Osteoblast (primary cell): ENCODE data around the gene TREH. TPM values are rescaled to one million over a fixed set of nuclear protein-coding genes. Genes with fewer than 3 reads are reported as not detected.

Experiments used
- DNase-seq: peaks from one replicate; pipeline ENCODE4 v3.0.0; 2011; ENCODE audit warnings: low spot score, mixed read lengths; ENCODE audit not compliant: insufficient read length; ENCODE audit errors: missing footprints
- H2AFZ ChIP-seq: 2 replicates; pipeline ENCODE4 v1.6.0; 2011; ENCODE audit warnings: mild to moderate bottlenecking, low read length
- H3K27ac ChIP-seq: 2 replicates; pipeline ENCODE4 v1.5.1; 2011; ENCODE audit warnings: mild to moderate bottlenecking, low read depth, low read length, moderate library complexity
- H3K27me3 ChIP-seq: 2 replicates; pipeline ENCODE4 v1.6.0; 2012; ENCODE audit warnings: mild to moderate bottlenecking, control low read depth, inconsistent platforms, low read length, moderate library complexity; ENCODE audit not compliant: insufficient read depth
- H3K36me3 ChIP-seq: 2 replicates; pipeline ENCODE4 v1.5.1; 2011; ENCODE audit warnings: mild to moderate bottlenecking, low read length, control low read depth, moderate library complexity; ENCODE audit not compliant: insufficient read depth
- H3K4me1 ChIP-seq: 2 replicates; pipeline ENCODE4 v1.5.1; 2011; ENCODE audit warnings: mild to moderate bottlenecking, low read length, control low read depth, moderate library complexity; ENCODE audit not compliant: insufficient read depth
- H3K4me2 ChIP-seq: 2 replicates; pipeline ENCODE4 v1.6.0; 2011; ENCODE audit warnings: mild to moderate bottlenecking, low read length; ENCODE audit not compliant: insufficient read depth
- H3K4me3 ChIP-seq: fragments of 200-600 bp; sonication (generic); 3 replicates; pipeline ENCODE4 v1.5.1; 2012; ENCODE audit warnings: mild to moderate bottlenecking, low read length, inconsistent platforms; ENCODE audit not compliant: insufficient read depth
- H3K79me2 ChIP-seq: 2 replicates; pipeline ENCODE4 v1.6.0; 2012; ENCODE audit warnings: mild to moderate bottlenecking, low read length, control low read depth, inconsistent platforms; ENCODE audit not compliant: insufficient read depth
- H3K9me3 ChIP-seq: 2 replicates; pipeline ENCODE4 v1.5.1; 2011; ENCODE audit warnings: low read depth, low read length, control low read depth
- H4K20me1 ChIP-seq: 2 replicates; pipeline ENCODE4 v1.6.0; 2012; ENCODE audit warnings: mild to moderate bottlenecking, low read length, control low read depth; ENCODE audit not compliant: insufficient read depth
- CTCF ChIP-seq: IDR thresholded peaks from 2 replicates; pipeline ENCODE4 v1.5.1; 2011; ENCODE audit warnings: mild to moderate bottlenecking, low read depth, low read length, moderate library complexity; ENCODE audit errors: extremely low read depth
- total RNA-seq: library from RNA; depleted of rRNA; stranded (reverse); fragments of >200 nt; gene quantifications from 2 replicates; pipeline ENCODE4 v1.2.3, GENCODE V29; 2012

TREH gene
- total RNA-seq, 1 donor: not detected

- no peaks in the 10 kb centered on the region for H3K27me3 ChIP-seq
- H3K79me2 ChIP-seq: peaks cover 78% of the 10 kb centered on the region
- H3K27ac ChIP-seq: no peak overlapping the region
- no peaks in the 10 kb centered on the region for H3K9me3 ChIP-seq
- peaks cover 84% of the 10 kb centered on the region for H3K36me3 ChIP-seq
- peaks cover 15% of the 10 kb centered on the region for H3K4me1 ChIP-seq
- H3K4me2 ChIP-seq: no peak overlapping the region
- H2AFZ ChIP-seq: no peak overlapping the region
- no peak for TF ChIP-seq CTCF
- H4K20me1 ChIP-seq: peaks cover 37% of the 10 kb centered on the region
- no peak for DNase-seq
- no peak overlapping the region for H3K4me3 ChIP-seq
Observed at GRCh38 chr11:118627566-118627965, 51.9 kb downstream of the TREH start.

- no peak for TF ChIP-seq CTCF
- DNase-seq: no peak
- Histone ChIP-seq H3K27me3 (no peaks in the 10 kb centered on the region), H4K20me1 (peaks cover 37% of the 10 kb centered on the region), H3K27ac (no peak overlapping the region), H2AFZ (no peak overlapping the region), H3K4me3 (no peak overlapping the region), H3K79me2 (peaks cover 76% of the 10 kb centered on the region), H3K4me2 (no peak overlapping the region), H3K36me3 (peaks cover 68% of the 10 kb centered on the region), H3K4me1 (peaks cover 27% of the 10 kb centered on the region), H3K9me3 (no peaks in the 10 kb centered on the region)
Observed at GRCh38 chr11:118625976-118626375, 53.5 kb downstream of the TREH start.

GRCh38 chr11:118625036-118625690, 54.3 kb downstream of the TREH start:
- peaks cover 72% of the 10 kb centered on the region for H3K79me2 ChIP-seq
- peaks cover 32% of the 10 kb centered on the region for H4K20me1 ChIP-seq
- no peak for TF ChIP-seq CTCF
- no peak overlapping the region for H3K4me2 ChIP-seq
- no peaks in the 10 kb centered on the region for H3K27me3 ChIP-seq
- peaks cover 61% of the 10 kb centered on the region for H3K36me3 ChIP-seq
- H3K4me3 ChIP-seq: no peak overlapping the region
- no peaks in the 10 kb centered on the region for H3K9me3 ChIP-seq
- peaks cover 35% of the 10 kb centered on the region for H3K4me1 ChIP-seq
- no peak for DNase-seq
- H3K27ac ChIP-seq: peak overlapping the region; percentile 23
- no peak overlapping the region for H2AFZ ChIP-seq

GRCh38 chr11:118623269-118623655, 56.2 kb downstream of the TREH start:
- H3K79me2 ChIP-seq: peaks cover 53% of the 10 kb centered on the region
- H3K36me3 ChIP-seq: peaks cover 42% of the 10 kb centered on the region
- peaks cover 21% of the 10 kb centered on the region for H4K20me1 ChIP-seq
- H3K9me3 ChIP-seq: no peaks in the 10 kb centered on the region
- DNase-seq: no peak
- no peak overlapping the region for H2AFZ ChIP-seq
- H3K27ac ChIP-seq: peak overlapping the region; percentile 96
- H3K4me2 ChIP-seq: peak overlapping the region; percentile 100
- H3K4me1 ChIP-seq: peaks cover 50% of the 10 kb centered on the region
- H3K4me3 ChIP-seq: peak overlapping the region; percentile 82
- no peak for TF ChIP-seq CTCF
- H3K27me3 ChIP-seq: no peaks in the 10 kb centered on the region
